EH (cell line): Measurements from ENCODE around the gene PIK3R5.
A peak's percentile ranks its signal among the peaks of the same experiment; 100 is the strongest.
"Not testable (repeated sequence)": the region's sequence is repeated elsewhere in the genome, so short reads cannot be mapped to it uniquely, and the experiment has no call there.

Experiments used
- DNase-seq: peaks from one replicate; pipeline ENCODE4 v3.0.0-alpha.2; 2015; ENCODE audit warnings: low read depth

The PIK3R5 gene

GRCh38 chr17:8856205-8856603 is 109.3 kb downstream of the PIK3R5 start:
- not testable (repeated sequence) for DNase-seq

DNA sequence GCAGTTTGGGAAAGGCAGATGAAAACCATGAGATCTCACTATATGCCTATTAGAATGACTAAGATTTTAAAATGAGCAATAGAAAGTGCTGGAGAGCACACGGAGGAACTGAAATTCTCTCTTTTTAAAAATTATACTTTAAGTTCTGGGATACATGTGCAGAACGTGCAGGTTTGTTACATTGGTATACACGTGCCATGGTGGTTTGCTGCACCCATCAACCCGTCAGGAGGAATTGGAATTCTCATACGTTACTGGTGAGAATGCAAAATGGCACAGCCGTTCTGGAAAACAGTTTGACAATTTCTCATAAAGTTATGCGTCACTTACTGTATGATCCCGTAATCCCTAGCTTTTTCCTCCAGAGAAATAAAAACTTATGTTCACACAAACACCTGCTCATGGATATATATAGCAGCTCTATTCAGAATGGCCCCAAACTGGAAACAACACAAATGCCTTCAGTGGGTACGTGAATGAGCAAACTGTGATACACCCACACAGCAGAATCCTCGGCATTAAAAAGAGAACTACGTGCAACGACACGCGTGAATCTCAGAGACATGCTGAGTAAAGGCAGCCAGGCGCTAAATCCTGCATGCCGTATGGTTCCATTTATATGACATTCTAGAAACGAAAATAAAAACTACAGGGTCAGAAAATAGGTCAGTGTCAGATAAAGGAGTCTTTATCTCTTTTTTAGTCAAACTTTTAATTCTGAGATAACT is 109.9 kb downstream of the PIK3R5 start:
- DNase-seq, result peak; percentile 12

DNA sequence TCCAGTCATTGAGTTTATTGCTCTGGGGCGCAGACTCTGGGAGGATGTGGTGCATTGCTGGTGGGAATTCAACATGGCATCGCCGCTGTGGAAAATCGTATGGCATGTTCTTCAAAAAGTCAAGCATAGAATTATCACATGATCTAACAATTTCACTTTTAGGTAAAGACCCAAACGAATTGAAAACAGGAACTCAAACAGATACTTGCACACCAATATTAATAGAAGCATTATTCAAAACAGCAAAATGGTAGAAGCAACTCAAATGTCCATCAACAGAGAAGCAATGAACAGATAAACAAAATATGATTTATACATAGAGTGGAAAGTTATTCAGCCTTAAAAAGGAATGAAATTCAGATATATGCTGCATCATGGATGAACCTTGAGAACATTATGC is 113.9 kb downstream of the PIK3R5 start:
- no peak for DNase-seq

- DNase-seq, result no peak
Measured at GRCh38 chr17:8849311-8850041, 116.0 kb downstream of the PIK3R5 start.

DNA sequence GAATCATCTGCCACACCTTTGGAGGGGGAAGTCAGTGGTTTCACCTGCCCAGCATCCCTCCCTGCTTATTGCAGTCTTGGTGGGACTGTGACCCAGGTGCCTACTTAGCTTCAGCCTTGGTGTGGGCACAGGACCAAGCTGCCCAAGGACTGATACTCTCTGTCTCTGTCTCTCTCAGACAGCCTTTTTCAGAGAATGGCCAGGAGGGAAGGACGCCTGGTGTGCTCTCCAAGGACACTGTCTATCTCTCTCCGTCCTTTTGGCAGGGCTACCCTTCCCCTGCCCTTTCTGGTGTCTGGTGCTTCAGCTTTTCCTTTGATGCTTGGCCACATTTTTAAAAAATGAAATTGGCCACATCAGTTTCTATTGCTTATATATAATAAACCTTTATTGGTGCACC is 117.6 kb downstream of the PIK3R5 start:
- no peak for DNase-seq

- DNase-seq, result peak; percentile 60
Measured at GRCh38 chr17:8846768-8847211, 118.7 kb downstream of the PIK3R5 start.

DNA sequence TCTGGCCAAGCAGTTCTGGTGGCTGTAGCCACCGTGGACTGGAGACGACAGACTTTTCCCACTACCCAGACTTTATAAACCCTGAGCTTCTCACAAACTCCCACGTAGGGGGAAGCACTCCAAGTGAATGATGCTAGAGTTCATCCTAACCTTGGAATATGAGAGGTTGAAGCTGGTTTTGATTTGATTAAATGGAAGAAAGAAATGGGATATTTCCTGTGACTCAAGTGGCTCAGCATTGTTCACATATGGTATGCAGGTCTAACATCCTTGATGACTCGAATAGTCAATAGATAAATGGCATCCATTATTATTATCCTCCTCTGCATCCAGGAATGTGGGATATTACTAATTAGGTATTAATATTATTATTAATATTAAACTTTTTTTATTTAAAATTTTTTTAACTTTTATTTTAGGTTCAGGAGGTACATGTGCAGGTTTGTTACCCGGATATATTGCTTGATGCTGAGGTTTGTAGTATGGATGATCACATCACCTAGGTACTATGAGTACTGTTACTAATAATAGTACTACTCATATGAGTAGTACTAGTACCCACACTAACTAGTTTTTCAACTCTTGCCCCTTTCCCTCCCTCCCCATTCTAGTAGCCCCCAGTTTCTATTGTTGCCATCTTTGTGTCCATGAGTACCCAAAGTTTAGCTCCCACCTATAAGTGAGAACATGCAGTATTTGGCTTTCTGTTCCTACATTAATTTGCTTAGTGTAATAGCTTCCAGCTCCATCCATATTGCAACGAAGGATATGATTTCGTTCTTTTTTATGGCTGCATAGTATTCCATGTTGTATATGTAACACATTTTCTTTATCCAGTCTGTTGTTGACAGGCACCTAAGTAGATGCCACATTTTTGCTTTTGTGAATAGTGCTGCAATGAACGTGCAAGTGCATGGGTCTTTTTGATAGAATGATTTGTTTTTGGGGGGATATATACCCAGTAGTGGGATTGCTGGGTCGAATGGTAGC is 121.0 kb downstream of the PIK3R5 start:
- no peak for DNase-seq

GRCh38 chr17:8843344-8843743 is 122.2 kb downstream of the PIK3R5 start:
- no peak for DNase-seq

- DNase-seq, result no peak
Measured at GRCh38 chr17:8841844-8842243, 123.7 kb downstream of the PIK3R5 start.

DNA sequence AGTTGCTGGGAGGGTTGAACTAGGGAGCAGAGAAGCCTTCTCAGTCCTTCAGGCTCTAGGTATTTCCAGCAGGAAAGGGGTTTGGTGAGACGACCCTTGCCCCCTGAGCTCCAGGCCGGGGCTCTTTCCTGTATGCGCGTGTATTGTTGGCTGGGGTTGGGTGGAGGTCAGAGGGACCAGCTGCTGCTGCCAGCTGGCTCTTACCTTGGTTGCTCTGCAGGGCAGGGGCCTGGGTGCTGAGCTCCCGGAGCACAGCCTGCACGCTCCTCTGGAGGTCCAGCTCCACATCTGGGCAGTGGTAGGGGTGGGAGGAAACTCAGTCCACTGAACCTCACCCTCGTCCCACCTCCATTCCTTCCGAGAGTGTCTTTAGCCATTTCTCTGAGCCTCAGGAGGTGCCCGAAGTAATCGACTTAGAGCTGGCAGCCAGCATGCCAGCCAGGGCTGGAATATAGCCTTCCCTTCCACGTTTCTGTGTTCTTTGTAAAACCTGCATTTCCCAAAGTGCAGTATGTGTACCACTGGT is 126.0 kb downstream of the PIK3R5 start:
- DNase-seq, result no peak

- no peak for DNase-seq
Measured at GRCh38 chr17:8838551-8839095, 126.9 kb downstream of the PIK3R5 start.

GRCh38 chr17:8837563-8838075 is 127.9 kb downstream of the PIK3R5 start:
- no peak for DNase-seq

DNA sequence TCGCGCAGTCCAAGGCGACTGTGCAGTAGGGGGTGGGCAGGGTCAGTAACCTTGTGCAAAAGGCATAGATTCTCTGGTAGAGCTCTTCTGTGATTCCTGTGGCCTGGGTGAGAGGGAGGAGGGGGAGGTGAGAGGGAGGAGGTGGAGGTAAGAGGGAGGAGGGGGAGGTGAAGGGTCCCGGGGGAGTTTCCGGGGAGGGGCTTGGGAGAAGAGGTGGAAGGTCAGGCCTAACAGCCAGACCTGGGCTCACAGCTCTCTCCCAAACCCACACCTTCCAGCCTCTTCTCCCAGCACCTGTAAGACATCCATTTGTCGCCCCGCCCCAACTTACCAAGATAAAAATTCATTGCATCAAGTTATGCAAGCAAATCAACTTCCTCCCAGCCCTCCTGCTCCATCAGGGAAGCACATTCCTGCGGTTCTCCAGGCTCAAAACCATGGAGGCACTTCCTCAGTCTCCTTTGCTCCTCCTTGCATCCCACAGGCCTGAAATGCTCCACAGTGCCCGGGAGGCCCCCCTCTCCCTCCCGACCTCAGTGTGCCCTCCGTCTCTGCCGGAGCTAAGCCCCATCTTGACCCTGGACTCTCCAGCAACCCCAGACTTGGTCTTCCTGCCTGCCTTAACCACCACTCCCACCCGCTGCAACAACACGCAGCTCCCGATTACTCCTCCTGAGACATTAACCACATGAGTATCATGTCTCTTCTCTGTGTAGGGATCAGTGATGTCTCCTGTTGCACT is 128.5 kb downstream of the PIK3R5 start:
- DNase-seq, result peak; percentile 17

GRCh38 chr17:8835631-8836364 is 129.7 kb downstream of the PIK3R5 start:
- no peak for DNase-seq

DNA sequence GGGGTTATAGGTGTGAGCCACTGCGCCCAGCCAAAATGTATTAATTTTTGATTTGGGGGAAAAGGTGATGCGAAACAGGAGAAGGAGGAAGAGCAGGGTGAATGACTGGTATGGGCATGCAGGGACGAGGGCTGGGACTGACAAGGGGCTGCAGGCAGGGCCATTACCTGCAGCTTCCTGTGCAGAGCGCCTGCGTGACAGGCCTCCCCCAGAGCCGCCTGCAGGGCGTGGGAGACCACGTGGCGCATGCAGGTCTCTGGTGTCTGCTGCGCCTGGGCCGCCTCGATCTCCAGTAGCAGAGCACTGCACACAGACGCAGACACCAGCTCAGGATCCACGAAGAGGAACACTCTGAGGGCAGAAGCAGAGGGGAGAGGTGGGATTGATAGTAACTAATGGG is 130.4 kb downstream of the PIK3R5 start:
- DNase-seq, result no peak

- no peak for DNase-seq
Measured at GRCh38 chr17:8832711-8833352, 132.7 kb downstream of the PIK3R5 start.

GRCh38 chr17:8831234-8831849 is 134.2 kb downstream of the PIK3R5 start:
- DNase-seq, result no peak

GRCh38 chr17:8830141-8830540 is 135.4 kb downstream of the PIK3R5 start:
- no peak for DNase-seq
